HFFc6 (cell line): Measurements from ENCODE around the gene PIPOX. TPM values are rescaled to one million over a fixed set of nuclear protein-coding genes. Genes with fewer than 3 reads are reported as not detected.
A peak's percentile ranks its signal among the peaks of the same experiment; 100 is the strongest.

Experiments used
- DNase-seq: peaks from one replicate; pipeline ENCODE4 v3.0.0-alpha.2; 2018
- H3K27ac Mint-ChIP-seq: 2 replicates; pipeline ENCODE4 v1.8.0; 2020; ENCODE audit warnings: mild to moderate bottlenecking, mixed read lengths
- H3K27me3 Mint-ChIP-seq: 2 replicates; pipeline ENCODE4 v1.8.0; 2021; ENCODE audit warnings: mild to moderate bottlenecking, moderate library complexity, mixed read lengths; ENCODE audit not compliant: insufficient read depth
- H3K36me3 Mint-ChIP-seq: 2 replicates; pipeline ENCODE4 v1.8.0; 2021; ENCODE audit warnings: low read depth, mixed read lengths
- H3K4me1 Mint-ChIP-seq: 2 replicates; pipeline ENCODE4 v1.8.0; 2020; ENCODE audit warnings: low read depth, mixed read lengths
- H3K4me3 Mint-ChIP-seq: 2 replicates; pipeline ENCODE4 v1.8.0; 2020; ENCODE audit warnings: mild to moderate bottlenecking, moderate library complexity, mixed read lengths
- H3K9me3 Mint-ChIP-seq: 2 replicates; pipeline ENCODE4 v1.8.0; 2020; ENCODE audit warnings: mild to moderate bottlenecking, mixed read lengths
- total RNA-seq, 6 experiments: library from RNA; stranded (reverse); fragmentation: NEBNext Ultra II Directional; extraction: Animal tissue kit (Norgen Biotek cat#: 25700); gene quantifications; 2 replicates in 1 of 6; 3 replicates in 5 of 6; pipeline ENCODE4 v1.2.3, GENCODE V29; 2021
- TF ChIP-seq, protein P1 (sequence below): fragments of 200-600 bp; sonication (generic); IDR thresholded peaks from 2 replicates; pipeline ENCODE4 v1.5.0; 2021; ENCODE audit warnings: antibody characterized with exemption, mild to moderate bottlenecking

The PIPOX gene
- total RNA-seq, 6 experiments from 2014 or later, result 0.17 to 0.73 (median 0.44) TPM

DNA sequence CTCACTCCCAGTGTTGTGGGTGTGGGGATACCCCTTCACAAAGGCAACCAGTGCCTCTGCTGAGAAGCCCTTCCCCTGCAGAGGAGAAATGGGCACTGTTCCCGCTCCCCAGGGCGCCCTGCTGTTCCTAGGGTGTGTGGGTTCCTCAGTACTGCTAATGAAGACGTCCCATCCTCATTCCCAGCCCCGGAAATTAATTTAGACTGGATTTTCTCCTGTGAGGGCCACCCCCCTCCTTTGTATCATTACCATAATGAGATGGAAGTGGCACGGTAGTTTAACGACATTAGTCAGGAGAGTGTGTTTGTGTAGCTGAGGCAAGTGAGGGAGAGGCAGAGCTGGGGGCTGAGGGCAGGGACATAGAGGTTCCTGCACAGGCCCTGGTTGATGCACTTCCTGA is 53.2 kb downstream of the PIPOX start:
- TF ChIP-seq, protein P1, sequence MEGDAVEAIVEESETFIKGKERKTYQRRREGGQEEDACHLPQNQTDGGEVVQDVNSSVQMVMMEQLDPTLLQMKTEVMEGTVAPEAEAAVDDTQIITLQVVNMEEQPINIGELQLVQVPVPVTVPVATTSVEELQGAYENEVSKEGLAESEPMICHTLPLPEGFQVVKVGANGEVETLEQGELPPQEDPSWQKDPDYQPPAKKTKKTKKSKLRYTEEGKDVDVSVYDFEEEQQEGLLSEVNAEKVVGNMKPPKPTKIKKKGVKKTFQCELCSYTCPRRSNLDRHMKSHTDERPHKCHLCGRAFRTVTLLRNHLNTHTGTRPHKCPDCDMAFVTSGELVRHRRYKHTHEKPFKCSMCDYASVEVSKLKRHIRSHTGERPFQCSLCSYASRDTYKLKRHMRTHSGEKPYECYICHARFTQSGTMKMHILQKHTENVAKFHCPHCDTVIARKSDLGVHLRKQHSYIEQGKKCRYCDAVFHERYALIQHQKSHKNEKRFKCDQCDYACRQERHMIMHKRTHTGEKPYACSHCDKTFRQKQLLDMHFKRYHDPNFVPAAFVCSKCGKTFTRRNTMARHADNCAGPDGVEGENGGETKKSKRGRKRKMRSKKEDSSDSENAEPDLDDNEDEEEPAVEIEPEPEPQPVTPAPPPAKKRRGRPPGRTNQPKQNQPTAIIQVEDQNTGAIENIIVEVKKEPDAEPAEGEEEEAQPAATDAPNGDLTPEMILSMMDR, result no peak
- peaks cover 2% of the 10 kb centered on the region; the same call in 1 of the 2 replicates for H3K27me3 Mint-ChIP-seq
- H3K4me3 Mint-ChIP-seq, result no peak overlapping the region
- peaks cover 8% of the 10 kb centered on the region; the same call in 1 of the 2 replicates for H3K36me3 Mint-ChIP-seq
- H3K9me3 Mint-ChIP-seq, result no peaks in the 10 kb centered on the region
- no peak overlapping the region for H3K27ac Mint-ChIP-seq
- DNase-seq, result no peak
- H3K4me1 Mint-ChIP-seq, result no peaks in the 10 kb centered on the region

DNA sequence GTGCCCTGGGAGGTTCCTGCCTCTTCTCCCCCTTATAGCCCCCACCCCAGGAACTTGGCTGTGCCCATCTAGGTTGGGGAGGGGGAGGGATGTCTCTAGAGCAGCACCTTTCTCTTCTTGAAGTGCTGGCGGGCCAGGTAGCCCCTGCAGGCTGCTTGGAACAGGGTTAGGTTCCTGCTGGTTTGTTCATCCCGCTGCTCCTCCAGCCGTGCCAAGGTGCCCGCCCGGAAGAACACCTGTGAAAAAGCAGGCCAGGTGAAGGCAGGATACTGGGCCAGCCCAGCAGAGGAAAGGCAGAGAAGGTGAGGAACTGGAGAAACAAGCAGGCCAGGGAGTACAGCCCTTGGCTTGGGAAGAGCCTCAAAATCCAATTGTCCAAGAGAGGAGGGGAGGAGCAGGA is 56.6 kb downstream of the PIPOX start:
- Mint-ChIP-seq H3K4me1 (peaks cover 10% of the 10 kb centered on the region), H3K4me3 (no peak overlapping the region), H3K27me3 (no peaks in the 10 kb centered on the region; the same call in 1 of the 2 replicates), H3K9me3 (no peaks in the 10 kb centered on the region), H3K36me3 (peaks cover 15% of the 10 kb centered on the region), H3K27ac (no peak overlapping the region)
- TF ChIP-seq, protein P1, result no peak
- DNase-seq, result no peak

DNA sequence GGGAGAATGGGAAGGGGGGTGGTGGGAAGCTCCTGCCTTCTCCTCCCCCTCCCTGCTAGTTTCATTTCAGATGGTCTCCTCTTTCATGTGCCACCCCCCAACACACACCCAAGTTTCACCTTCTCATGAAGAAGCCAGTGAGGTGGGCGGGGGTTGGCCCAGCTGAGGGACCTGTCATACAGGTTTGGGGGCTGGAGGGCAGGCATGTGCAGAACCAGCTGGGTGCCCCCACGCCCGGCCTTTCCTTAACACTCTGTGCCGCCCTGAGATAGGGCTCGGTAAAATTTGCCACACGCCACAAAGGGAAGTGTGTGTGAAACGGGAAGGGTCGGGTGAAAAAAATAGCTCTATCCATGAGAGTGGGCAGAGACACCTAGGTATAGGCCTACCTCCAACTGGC is 57.4 kb downstream of the PIPOX start:
- no peak for DNase-seq
- H3K4me3 Mint-ChIP-seq, result no peak overlapping the region
- no peak overlapping the region for H3K27ac Mint-ChIP-seq
- TF ChIP-seq, protein P1, result no peak
- peaks cover 17% of the 10 kb centered on the region for H3K36me3 Mint-ChIP-seq
- H3K27me3 Mint-ChIP-seq, result no peaks in the 10 kb centered on the region; the same call in 1 of the 2 replicates
- H3K9me3 Mint-ChIP-seq, result no peaks in the 10 kb centered on the region
- H3K4me1 Mint-ChIP-seq, result peaks cover 10% of the 10 kb centered on the region

DNA sequence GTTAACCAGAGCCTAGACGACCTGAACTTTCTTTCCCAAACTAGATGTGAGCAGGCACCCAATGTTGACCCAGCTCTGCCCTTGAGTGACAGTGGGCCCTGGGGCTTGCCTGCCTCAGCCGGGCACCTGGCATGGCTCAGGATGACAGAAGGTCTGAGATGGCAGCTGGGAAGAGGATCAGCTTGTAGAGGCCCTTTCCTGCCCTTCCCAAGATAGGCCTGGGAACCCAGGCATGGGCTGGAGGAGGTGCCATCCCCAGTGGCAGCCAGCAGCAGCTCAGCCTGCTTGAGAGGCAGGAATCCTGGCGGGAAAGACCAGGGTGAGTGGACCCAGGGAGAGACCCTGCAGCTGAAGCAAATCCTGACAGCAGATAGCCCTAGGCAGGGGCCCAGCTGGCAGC is 59.1 kb downstream of the PIPOX start:
- no peak overlapping the region for H3K4me3 Mint-ChIP-seq
- H3K36me3 Mint-ChIP-seq, result peaks cover 12% of the 10 kb centered on the region
- no peaks in the 10 kb centered on the region for H3K9me3 Mint-ChIP-seq
- no peaks in the 10 kb centered on the region; the same call in 1 of the 2 replicates for H3K27me3 Mint-ChIP-seq
- TF ChIP-seq, protein P1, result no peak
- H3K27ac Mint-ChIP-seq, result no peak overlapping the region
- peaks cover 10% of the 10 kb centered on the region for H3K4me1 Mint-ChIP-seq
- no peak for DNase-seq

DNA sequence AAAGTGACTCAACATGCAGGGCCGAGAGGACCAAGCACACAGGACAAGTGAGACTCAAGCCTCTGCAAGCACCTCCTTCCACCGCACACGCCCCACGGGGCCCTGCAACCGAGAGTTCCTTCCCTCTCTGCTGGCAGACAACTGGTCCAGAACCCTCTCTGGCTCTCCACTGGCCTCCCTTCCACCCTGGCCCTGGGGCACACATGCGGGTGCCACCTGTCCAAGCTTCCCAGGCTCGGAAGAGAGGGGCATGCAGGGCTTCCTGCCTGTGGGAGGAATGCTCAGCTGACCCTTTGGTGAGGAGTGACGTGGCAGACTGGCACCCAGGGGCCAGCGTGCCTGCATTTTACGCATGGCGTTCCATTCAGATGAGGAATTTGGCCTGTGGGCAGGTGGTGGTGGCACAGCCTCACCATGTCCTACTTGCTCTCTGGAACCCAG is 59.8 kb downstream of the PIPOX start:
- H3K9me3 Mint-ChIP-seq, result no peaks in the 10 kb centered on the region
- no peak overlapping the region for H3K27ac Mint-ChIP-seq
- no peak overlapping the region for H3K4me3 Mint-ChIP-seq
- H3K36me3 Mint-ChIP-seq, result peaks cover 12% of the 10 kb centered on the region
- peaks cover 10% of the 10 kb centered on the region for H3K4me1 Mint-ChIP-seq
- TF ChIP-seq, protein P1, result no peak
- H3K27me3 Mint-ChIP-seq, result no peaks in the 10 kb centered on the region; the same call in 1 of the 2 replicates
- DNase-seq, result no peak

DNA sequence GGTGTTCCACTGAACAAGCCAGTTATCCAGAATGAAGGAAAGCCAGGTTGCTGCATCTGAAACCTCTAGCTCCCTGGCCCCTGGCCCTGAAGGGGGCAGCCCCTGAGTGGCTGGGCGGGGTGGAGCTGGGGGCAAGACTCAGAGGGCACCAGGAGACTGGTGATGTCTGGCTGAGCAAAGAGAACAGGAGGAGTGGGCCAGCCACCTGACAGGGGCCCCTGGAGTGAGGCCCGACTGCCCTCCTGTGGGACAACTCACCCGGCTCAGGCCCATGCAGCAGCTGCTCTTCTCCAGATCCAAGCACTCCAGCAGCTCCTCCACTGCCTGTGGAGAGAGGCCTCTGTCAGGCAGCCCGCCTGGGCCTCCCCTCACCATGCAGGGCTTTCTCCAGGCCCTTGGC is 60.4 kb downstream of the PIPOX start:
- no peaks in the 10 kb centered on the region for H3K9me3 Mint-ChIP-seq
- no peak overlapping the region for H3K4me3 Mint-ChIP-seq
- peak overlapping the region; percentile 16; the same call in 1 of the 2 replicates for H3K27ac Mint-ChIP-seq
- no peak for DNase-seq
- H3K27me3 Mint-ChIP-seq, result no peaks in the 10 kb centered on the region
- peaks cover 12% of the 10 kb centered on the region for H3K36me3 Mint-ChIP-seq
- peaks cover 14% of the 10 kb centered on the region for H3K4me1 Mint-ChIP-seq
- TF ChIP-seq, protein P1, result no peak
